ENCODE measurements around the gene TRAM2.
A peak's percentile ranks its signal among the peaks of the same experiment; 100 is the strongest.

TRAM2 gene

GRCh38 chr6:52519618-52520017 lies 57.2 kb downstream of the TRAM2 start:
- no peak for DNase-seq (ENCODE audit: low read depth)
- no peak overlapping the region for H3K4me3 ChIP-seq (ENCODE audit: low read length)
- no peak for TF ChIP-seq CTCF (conservative IDR thresholded peaks at IDR 0.05; ENCODE audit: low read depth, low read length)

- no peak for TF ChIP-seq CTCF (conservative IDR thresholded peaks at IDR 0.05; ENCODE audit: low read depth, low read length)
- H3K4me3 ChIP-seq (ENCODE audit: low read length), result no peak overlapping the region
Observed at GRCh38 chr6:52518279-52518945, 58.4 kb downstream of the TRAM2 start.

GRCh38 chr6:52517502-52518278 lies 59.2 kb downstream of the TRAM2 start:
- H3K4me3 ChIP-seq (ENCODE audit: low read length), result no peak overlapping the region
- DNase-seq (ENCODE audit: low read depth), result peak; percentile 93
- no peak for TF ChIP-seq CTCF (conservative IDR thresholded peaks at IDR 0.05; ENCODE audit: low read depth, low read length)

More at GRCh38 chr6:52518279-52518945, 58.4 kb downstream of the TRAM2 start:
- no peak for DNase-seq (ENCODE audit: low read depth)

- TF ChIP-seq CTCF (conservative IDR thresholded peaks at IDR 0.05; ENCODE audit: low read depth, low read length), result no peak
- DNase-seq (ENCODE audit: low read depth), result no peak
- no peak overlapping the region for H3K4me3 ChIP-seq (ENCODE audit: low read length)
Observed at GRCh38 chr6:52516943-52517342, 59.9 kb downstream of the TRAM2 start.

GRCh38 chr6:52516269-52516668 lies 60.6 kb downstream of the TRAM2 start:
- no peak for TF ChIP-seq CTCF (conservative IDR thresholded peaks at IDR 0.05; ENCODE audit: low read depth, low read length)
- H3K4me3 ChIP-seq (ENCODE audit: low read length), result no peak overlapping the region
- DNase-seq (ENCODE audit: low read depth), result no peak

GRCh38 chr6:52515219-52515960 lies 61.5 kb downstream of the TRAM2 start:
- H3K4me3 ChIP-seq (ENCODE audit: low read length), result no peak overlapping the region
- DNase-seq (ENCODE audit: low read depth), result no peak
- no peak for TF ChIP-seq CTCF (conservative IDR thresholded peaks at IDR 0.05; ENCODE audit: low read depth, low read length)

Measured in retinal pigment epithelial cell (primary cell).